ENCODE measurements around the gene MON1B. TPM values are rescaled to one million over a fixed set of nuclear protein-coding genes. Genes with fewer than 3 reads are reported as not detected.
"Not testable (repeated sequence)": the region's sequence is repeated elsewhere in the genome, so short reads cannot be mapped to it uniquely, and the experiment has no call there.

The MON1B gene
- total RNA-seq, 1 experiment from 2014 or later = 49.1 TPM

DNA sequence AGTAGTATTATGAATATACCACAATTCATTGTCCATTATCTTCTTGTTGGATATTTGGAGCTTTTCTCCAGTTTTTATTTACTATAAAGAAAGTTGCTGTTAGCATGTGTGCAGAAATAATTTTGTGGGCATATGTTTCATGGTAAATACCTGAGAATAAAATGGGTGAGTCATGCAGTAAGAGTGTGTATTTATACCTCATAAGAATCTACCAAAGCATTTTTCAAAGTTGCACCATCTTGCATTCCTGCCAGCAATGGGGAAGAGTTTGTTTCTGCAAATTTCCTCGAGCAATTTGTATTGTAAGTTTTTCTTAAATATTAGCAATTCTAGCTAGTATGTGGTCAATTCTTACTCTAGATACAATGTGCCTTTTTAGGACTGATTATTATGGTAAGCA, 7.9 kb upstream of the MON1B start:
- ChIA-PET POLR2A (no interaction called here), CTCF (no interaction called here)
- Mint-ChIP-seq H3K4me3 (no peak overlapping the region), H3K27ac (no peak overlapping the region), H3K36me3 (no peaks in the 10 kb centered on the region), H3K4me1 (no peaks in the 10 kb centered on the region), H3K27me3 (ENCODE audit: low read depth) (peaks cover 2% of the 10 kb centered on the region; the same call in 1 of the 2 replicates), H3K9me3 (peaks cover 4% of the 10 kb centered on the region)
- ATAC-seq (no peak), DNase-seq (ENCODE audit: low spot score) (no peak)
- TF ChIP-seq OVOL2 (CRISPR knock-in tag; IDR thresholded peaks at IDR 0.05; ENCODE audit: borderline replicate concordance) (no peak), NFYB (CRISPR knock-in tag; conservative IDR thresholded peaks at IDR 0.05; ENCODE audit: low read depth) (no peak), CREB1 (CRISPR knock-in tag; IDR thresholded peaks at IDR 0.05) (no peak), RORB (CRISPR knock-in tag; IDR thresholded peaks at IDR 0.05) (no peak), CREM (CRISPR knock-in tag; IDR thresholded peaks at IDR 0.05) (no peak), HMGA2 (CRISPR knock-in tag; IDR thresholded peaks at IDR 0.05) (no peak), SP1 (CRISPR knock-in tag; conservative IDR thresholded peaks at IDR 0.05) (no peak), MYBL2 (CRISPR knock-in tag; IDR thresholded peaks at IDR 0.05) (no peak)
- TF ChIP-seq, protein P1, sequence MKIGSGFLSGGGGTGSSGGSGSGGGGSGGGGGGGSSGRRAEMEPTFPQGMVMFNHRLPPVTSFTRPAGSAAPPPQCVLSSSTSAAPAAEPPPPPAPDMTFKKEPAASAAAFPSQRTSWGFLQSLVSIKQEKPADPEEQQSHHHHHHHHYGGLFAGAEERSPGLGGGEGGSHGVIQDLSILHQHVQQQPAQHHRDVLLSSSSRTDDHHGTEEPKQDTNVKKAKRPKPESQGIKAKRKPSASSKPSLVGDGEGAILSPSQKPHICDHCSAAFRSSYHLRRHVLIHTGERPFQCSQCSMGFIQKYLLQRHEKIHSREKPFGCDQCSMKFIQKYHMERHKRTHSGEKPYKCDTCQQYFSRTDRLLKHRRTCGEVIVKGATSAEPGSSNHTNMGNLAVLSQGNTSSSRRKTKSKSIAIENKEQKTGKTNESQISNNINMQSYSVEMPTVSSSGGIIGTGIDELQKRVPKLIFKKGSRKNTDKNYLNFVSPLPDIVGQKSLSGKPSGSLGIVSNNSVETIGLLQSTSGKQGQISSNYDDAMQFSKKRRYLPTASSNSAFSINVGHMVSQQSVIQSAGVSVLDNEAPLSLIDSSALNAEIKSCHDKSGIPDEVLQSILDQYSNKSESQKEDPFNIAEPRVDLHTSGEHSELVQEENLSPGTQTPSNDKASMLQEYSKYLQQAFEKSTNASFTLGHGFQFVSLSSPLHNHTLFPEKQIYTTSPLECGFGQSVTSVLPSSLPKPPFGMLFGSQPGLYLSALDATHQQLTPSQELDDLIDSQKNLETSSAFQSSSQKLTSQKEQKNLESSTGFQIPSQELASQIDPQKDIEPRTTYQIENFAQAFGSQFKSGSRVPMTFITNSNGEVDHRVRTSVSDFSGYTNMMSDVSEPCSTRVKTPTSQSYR (CRISPR knock-in tag; IDR thresholded peaks at IDR 0.05) = no peak
- TF ChIP-seq, protein P2, sequence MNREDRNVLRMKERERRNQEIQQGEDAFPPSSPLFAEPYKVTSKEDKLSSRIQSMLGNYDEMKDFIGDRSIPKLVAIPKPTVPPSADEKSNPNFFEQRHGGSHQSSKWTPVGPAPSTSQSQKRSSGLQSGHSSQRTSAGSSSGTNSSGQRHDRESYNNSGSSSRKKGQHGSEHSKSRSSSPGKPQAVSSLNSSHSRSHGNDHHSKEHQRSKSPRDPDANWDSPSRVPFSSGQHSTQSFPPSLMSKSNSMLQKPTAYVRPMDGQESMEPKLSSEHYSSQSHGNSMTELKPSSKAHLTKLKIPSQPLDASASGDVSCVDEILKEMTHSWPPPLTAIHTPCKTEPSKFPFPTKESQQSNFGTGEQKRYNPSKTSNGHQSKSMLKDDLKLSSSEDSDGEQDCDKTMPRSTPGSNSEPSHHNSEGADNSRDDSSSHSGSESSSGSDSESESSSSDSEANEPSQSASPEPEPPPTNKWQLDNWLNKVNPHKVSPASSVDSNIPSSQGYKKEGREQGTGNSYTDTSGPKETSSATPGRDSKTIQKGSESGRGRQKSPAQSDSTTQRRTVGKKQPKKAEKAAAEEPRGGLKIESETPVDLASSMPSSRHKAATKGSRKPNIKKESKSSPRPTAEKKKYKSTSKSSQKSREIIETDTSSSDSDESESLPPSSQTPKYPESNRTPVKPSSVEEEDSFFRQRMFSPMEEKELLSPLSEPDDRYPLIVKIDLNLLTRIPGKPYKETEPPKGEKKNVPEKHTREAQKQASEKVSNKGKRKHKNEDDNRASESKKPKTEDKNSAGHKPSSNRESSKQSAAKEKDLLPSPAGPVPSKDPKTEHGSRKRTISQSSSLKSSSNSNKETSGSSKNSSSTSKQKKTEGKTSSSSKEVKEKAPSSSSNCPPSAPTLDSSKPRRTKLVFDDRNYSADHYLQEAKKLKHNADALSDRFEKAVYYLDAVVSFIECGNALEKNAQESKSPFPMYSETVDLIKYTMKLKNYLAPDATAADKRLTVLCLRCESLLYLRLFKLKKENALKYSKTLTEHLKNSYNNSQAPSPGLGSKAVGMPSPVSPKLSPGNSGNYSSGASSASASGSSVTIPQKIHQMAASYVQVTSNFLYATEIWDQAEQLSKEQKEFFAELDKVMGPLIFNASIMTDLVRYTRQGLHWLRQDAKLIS (CRISPR knock-in tag; IDR thresholded peaks at IDR 0.05; ENCODE audit: borderline replicate concordance) = no peak

DNA sequence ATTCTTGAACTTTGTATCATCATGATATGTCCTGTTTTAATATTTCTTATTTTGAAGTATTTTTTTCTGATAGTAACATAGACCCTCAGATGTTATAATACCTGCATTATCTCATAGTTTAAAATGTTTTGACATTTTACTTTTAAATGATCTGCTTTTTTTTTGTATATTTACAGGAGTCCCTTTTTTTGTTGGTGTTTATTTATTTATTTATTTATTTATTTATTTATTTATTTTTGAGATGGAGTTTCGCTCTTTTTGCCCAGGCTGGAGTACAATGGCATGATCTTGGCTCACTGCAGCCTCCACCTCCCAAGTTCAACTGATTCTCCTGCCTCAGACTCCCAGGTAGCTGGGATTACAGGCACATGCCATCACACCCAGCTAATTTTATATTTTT, 4.7 kb upstream of the MON1B start:
- H3K36me3 Mint-ChIP-seq; H3K4me3 Mint-ChIP-seq; ATAC-seq; CTCF ChIA-PET; POLR2A ChIA-PET; H3K27me3 Mint-ChIP-seq (ENCODE audit: low read depth); H3K4me1 Mint-ChIP-seq; H3K9me3 Mint-ChIP-seq; H3K27ac Mint-ChIP-seq; DNase-seq (ENCODE audit: low spot score): not testable (repeated sequence)

DNA sequence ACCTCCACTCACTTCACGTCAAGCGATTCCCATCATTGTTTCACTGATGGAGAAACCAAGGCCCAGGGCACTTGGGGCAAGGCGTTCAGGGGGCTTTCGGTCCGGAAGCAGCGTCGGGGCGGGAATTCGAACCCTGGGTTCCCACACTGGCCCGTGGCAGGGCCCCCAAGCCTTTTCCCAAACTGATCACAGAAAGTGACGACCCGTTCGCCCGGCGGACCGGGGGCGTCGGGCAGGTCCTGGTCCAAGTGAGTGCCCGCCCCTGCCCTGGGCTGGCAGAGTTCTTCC, 856 bp upstream of the MON1B start:
- ChIA-PET POLR2A (interaction anchor here (1.2 kb wide), 1 partner anchor 22 kb away, joined by 5 read pairs; no protein-coding TSS in a partner anchor), CTCF (no interaction called here)
- ATAC-seq (no peak), DNase-seq (ENCODE audit: low spot score) (no peak)
- Mint-ChIP-seq H3K36me3 (peaks cover 4% of the 10 kb centered on the region; the same call in 1 of the 2 replicates), H3K9me3 (no peaks in the 10 kb centered on the region), H3K27me3 (ENCODE audit: low read depth) (peaks cover 2% of the 10 kb centered on the region; the same call in 1 of the 2 replicates), H3K4me3 (peak overlapping the region; percentile 94), H3K27ac (peak overlapping the region; percentile 99), H3K4me1 (peaks cover 20% of the 10 kb centered on the region)
- TF ChIP-seq, protein P3, sequence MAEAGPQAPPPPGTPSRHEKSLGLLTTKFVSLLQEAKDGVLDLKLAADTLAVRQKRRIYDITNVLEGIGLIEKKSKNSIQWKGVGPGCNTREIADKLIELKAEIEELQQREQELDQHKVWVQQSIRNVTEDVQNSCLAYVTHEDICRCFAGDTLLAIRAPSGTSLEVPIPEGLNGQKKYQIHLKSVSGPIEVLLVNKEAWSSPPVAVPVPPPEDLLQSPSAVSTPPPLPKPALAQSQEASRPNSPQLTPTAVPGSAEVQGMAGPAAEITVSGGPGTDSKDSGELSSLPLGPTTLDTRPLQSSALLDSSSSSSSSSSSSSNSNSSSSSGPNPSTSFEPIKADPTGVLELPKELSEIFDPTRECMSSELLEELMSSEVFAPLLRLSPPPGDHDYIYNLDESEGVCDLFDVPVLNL (CRISPR knock-in tag; IDR thresholded peaks at IDR 0.05; ENCODE audit: borderline replicate concordance, low read depth) = no peak
- TF ChIP-seq ZNF671 (CRISPR knock-in tag; IDR thresholded peaks at IDR 0.05) (no peak), ELF4 (CRISPR knock-in tag; IDR thresholded peaks at IDR 0.05; ENCODE audit: low read depth) (no peak), ZBTB21 (CRISPR knock-in tag; IDR thresholded peaks at IDR 0.05; ENCODE audit: borderline replicate concordance) (no peak), RELA (CRISPR knock-in tag; IDR thresholded peaks at IDR 0.05; ENCODE audit: borderline replicate concordance) (no peak)
- TF ChIP-seq, protein P4, sequence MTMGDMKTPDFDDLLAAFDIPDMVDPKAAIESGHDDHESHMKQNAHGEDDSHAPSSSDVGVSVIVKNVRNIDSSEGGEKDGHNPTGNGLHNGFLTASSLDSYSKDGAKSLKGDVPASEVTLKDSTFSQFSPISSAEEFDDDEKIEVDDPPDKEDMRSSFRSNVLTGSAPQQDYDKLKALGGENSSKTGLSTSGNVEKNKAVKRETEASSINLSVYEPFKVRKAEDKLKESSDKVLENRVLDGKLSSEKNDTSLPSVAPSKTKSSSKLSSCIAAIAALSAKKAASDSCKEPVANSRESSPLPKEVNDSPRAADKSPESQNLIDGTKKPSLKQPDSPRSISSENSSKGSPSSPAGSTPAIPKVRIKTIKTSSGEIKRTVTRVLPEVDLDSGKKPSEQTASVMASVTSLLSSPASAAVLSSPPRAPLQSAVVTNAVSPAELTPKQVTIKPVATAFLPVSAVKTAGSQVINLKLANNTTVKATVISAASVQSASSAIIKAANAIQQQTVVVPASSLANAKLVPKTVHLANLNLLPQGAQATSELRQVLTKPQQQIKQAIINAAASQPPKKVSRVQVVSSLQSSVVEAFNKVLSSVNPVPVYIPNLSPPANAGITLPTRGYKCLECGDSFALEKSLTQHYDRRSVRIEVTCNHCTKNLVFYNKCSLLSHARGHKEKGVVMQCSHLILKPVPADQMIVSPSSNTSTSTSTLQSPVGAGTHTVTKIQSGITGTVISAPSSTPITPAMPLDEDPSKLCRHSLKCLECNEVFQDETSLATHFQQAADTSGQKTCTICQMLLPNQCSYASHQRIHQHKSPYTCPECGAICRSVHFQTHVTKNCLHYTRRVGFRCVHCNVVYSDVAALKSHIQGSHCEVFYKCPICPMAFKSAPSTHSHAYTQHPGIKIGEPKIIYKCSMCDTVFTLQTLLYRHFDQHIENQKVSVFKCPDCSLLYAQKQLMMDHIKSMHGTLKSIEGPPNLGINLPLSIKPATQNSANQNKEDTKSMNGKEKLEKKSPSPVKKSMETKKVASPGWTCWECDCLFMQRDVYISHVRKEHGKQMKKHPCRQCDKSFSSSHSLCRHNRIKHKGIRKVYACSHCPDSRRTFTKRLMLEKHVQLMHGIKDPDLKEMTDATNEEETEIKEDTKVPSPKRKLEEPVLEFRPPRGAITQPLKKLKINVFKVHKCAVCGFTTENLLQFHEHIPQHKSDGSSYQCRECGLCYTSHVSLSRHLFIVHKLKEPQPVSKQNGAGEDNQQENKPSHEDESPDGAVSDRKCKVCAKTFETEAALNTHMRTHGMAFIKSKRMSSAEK (CRISPR knock-in tag; IDR thresholded peaks at IDR 0.05; ENCODE audit: borderline replicate concordance) = no peak
- TF ChIP-seq, protein P5, sequence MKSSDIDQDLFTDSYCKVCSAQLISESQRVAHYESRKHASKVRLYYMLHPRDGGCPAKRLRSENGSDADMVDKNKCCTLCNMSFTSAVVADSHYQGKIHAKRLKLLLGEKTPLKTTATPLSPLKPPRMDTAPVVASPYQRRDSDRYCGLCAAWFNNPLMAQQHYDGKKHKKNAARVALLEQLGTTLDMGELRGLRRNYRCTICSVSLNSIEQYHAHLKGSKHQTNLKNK (CRISPR knock-in tag; IDR thresholded peaks at IDR 0.05) = no peak

Data from WTC11 (cell line).